Naive thymus-derived CD4-positive, alpha-beta T cell (primary cell): ENCODE data around the gene TBXAS1. TPM values are rescaled to one million over a fixed set of nuclear protein-coding genes. Genes with fewer than 3 reads are reported as not detected.
"Not testable (repeated sequence)": the region's sequence is repeated elsewhere in the genome, so short reads cannot be mapped to it uniquely, and the experiment has no call there.

ENCODE experiments used
- ATAC-seq: fragments of 150-1000 bp; cut with Tn5 transposase; 2 replicates; pipeline ENCODE4 v1.10.0; 2021; ENCODE audit warnings: mild to moderate bottlenecking, moderate library complexity
- CTCF ChIA-PET: fragments of 350-600 bp; sonication (Branson Sonifier 250); formaldehyde crosslinking; loops from one replicate; lab custom pipeline; 2021; ENCODE audit warnings: antibody characterized with exemption; lab: Charles Lee
- POLR2A ChIA-PET: fragments of 350-600 bp; sonication (Branson Sonifier 250); formaldehyde crosslinking; loops from one replicate; lab custom pipeline; 2021; ENCODE audit warnings: antibody characterized with exemption, inconsistent platforms; lab: Charles Lee
- DNase-seq, 9 donors: peaks; one replicate each; pipeline versions ENCODE4 v3.0.0 to v3.0.0-alpha.2; 2020 to 2022; ENCODE audit warnings: mixed read lengths in 1 of 9
- H3K27ac ChIP-seq: one replicate; pipeline ENCODE4 v1.7.0; 2013; ENCODE audit warnings: mild to moderate bottlenecking, low read depth, low read length, moderate library complexity
- H3K27me3 ChIP-seq, 2 donors: one replicate each; pipeline ENCODE4 v1.7.0; 2013; ENCODE audit warnings: low read length in 2 of 2, mild to moderate bottlenecking in 2 of 2, moderate library complexity in 2 of 2; ENCODE audit not compliant: control insufficient read depth in 2 of 2, insufficient read depth in 2 of 2
- H3K36me3 ChIP-seq, 3 experiments: 1 replicate in 2 of 3; 2 replicates in 1 of 3; pipeline ENCODE4 v1.7.0; 2013; ENCODE audit warnings: low read length in 3 of 3, mild to moderate bottlenecking in 3 of 3, moderate library complexity in 1 of 3; ENCODE audit not compliant: insufficient read depth in 3 of 3, control insufficient read depth in 2 of 3
- H3K4me1 ChIP-seq, 2 donors: one replicate each; pipeline ENCODE4 v1.7.0; 2013; ENCODE audit warnings: low read length in 2 of 2, mild to moderate bottlenecking in 2 of 2, moderate library complexity in 1 of 2; ENCODE audit not compliant: control insufficient read depth in 2 of 2, insufficient read depth in 2 of 2
- H3K4me3 ChIP-seq: 2 replicates; pipeline ENCODE4 v1.7.0; 2013; ENCODE audit warnings: mild to moderate bottlenecking, low read length
- H3K9me3 ChIP-seq, 3 experiments: 1 replicate in 2 of 3; 2 replicates in 1 of 3; pipeline ENCODE4 v1.7.0; 2013; ENCODE audit warnings: low read length in 3 of 3; ENCODE audit not compliant: control insufficient read depth in 2 of 3
- H3K27ac Mint-ChIP-seq, 9 donors: one replicate each; pipeline ENCODE4 v1.8.0; 2020 to 2022; ENCODE audit warnings: mixed read lengths in 9 of 9, mild to moderate bottlenecking in 8 of 9, moderate library complexity in 5 of 9, inconsistent platforms in 2 of 9
- H3K27me3 Mint-ChIP-seq, 5 donors: one replicate each; pipeline ENCODE4 v1.8.0; 2021 to 2022; ENCODE audit warnings: mixed read lengths in 5 of 5, mild to moderate bottlenecking in 1 of 5
- H3K36me3 Mint-ChIP-seq, 5 donors: one replicate each; pipeline ENCODE4 v1.8.0; 2020 to 2022; ENCODE audit warnings: mixed read lengths in 5 of 5, mild to moderate bottlenecking in 3 of 5, inconsistent platforms in 1 of 5
- H3K4me1 Mint-ChIP-seq, 7 donors: one replicate each; pipeline ENCODE4 v1.8.0; 2020 to 2022; ENCODE audit warnings: mixed read lengths in 7 of 7, mild to moderate bottlenecking in 3 of 7, inconsistent platforms in 1 of 7
- H3K4me3 Mint-ChIP-seq, 10 donors: one replicate each; pipeline ENCODE4 v1.8.0; 2020 to 2022; ENCODE audit warnings: mild to moderate bottlenecking in 10 of 10, mixed read lengths in 10 of 10, moderate library complexity in 6 of 10, inconsistent platforms in 2 of 10
- H3K9me3 Mint-ChIP-seq, 11 donors: one replicate each; pipeline ENCODE4 v1.8.0; 2020 to 2022; ENCODE audit warnings: mixed read lengths in 11 of 11, mild to moderate bottlenecking in 4 of 11, inconsistent platforms in 1 of 11, moderate library complexity in 1 of 11
- intact Hi-C, 2 donors: fragments of 100-400 bp; cut with micrococcal nuclease; formaldehyde crosslinking; loops; one replicate each; pipeline ENCODE4 v1.15.1; 2023
- polyA plus RNA-seq, 2 donors: library from polyadenylated mRNA; unstranded; fragments of 300-500 nt; fragmentation: Illumina TruSeq; gene quantifications; one replicate each; pipeline ENCODE4 v1.2.3, GENCODE V29; 2021
- total RNA-seq, 6 experiments: library from RNA in 5 of 6; stranded (reverse) in 5 of 6; gene quantifications; 1 replicate in 5 of 6; 2 replicates in 1 of 6; pipeline ENCODE4 v1.2.3 and lab custom pipeline; 2021 to 2026

TBXAS1 gene
- total and polyA plus RNA-seq, 7 experiments from 2014 or later = 1.9 to 70.9 (median 3.2) TPM

DNA sequence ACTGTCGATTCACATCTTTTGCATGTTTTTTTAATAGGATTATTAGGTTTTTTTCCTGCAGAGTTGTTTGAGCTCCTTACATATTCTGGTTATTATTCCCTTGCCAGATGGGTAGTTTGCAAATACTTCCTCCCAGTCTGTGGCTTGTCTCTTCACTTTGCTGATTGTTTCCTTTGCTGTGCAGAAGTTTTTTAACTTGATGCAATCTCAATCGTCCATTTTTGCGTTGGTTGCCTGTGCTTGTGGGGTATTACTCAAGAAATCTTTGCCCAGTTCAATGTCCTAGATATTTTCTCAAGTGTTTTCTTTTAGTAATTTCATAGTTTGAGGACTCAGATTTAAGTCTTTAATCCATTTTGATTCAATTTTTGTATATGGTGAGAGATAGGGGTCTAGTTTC is 95.4 kb downstream of the TBXAS1 start:
- Histone ChIP-seq H3K27me3 (no peaks in the 10 kb centered on the region), H3K36me3 (no peaks in the 10 kb centered on the region), H3K27ac (no peak overlapping the region), H3K9me3 (no peaks in the 10 kb centered on the region), H3K4me1 (no peaks in the 10 kb centered on the region), H3K4me3 (no peak overlapping the region)
- CTCF ChIA-PET = no interaction called here
- H3K27me3 Mint-ChIP-seq = peaks cover 0 to 55% (median 0%) of the 10 kb centered on the region in 5 donors
- DNase-seq (no peak), ATAC-seq (no peak)
- H3K36me3 Mint-ChIP-seq = no peaks in the 10 kb centered on the region
- POLR2A ChIA-PET = no interaction called here
- H3K9me3 Mint-ChIP-seq = peaks cover 0 to 3% (median 0%) of the 10 kb centered on the region in 11 donors
- no peak overlapping the region for H3K4me3 Mint-ChIP-seq
- intact Hi-C loops = no loop called here
- peaks cover 0 to 7% (median 0%) of the 10 kb centered on the region in 7 donors for H3K4me1 Mint-ChIP-seq
- no peak overlapping the region for H3K27ac Mint-ChIP-seq

- POLR2A ChIA-PET, CTCF ChIA-PET, intact Hi-C loops: not testable (repeated sequence)
Observed at GRCh38 chr7:139929221-139929620, 100.2 kb downstream of the TBXAS1 start.

DNA sequence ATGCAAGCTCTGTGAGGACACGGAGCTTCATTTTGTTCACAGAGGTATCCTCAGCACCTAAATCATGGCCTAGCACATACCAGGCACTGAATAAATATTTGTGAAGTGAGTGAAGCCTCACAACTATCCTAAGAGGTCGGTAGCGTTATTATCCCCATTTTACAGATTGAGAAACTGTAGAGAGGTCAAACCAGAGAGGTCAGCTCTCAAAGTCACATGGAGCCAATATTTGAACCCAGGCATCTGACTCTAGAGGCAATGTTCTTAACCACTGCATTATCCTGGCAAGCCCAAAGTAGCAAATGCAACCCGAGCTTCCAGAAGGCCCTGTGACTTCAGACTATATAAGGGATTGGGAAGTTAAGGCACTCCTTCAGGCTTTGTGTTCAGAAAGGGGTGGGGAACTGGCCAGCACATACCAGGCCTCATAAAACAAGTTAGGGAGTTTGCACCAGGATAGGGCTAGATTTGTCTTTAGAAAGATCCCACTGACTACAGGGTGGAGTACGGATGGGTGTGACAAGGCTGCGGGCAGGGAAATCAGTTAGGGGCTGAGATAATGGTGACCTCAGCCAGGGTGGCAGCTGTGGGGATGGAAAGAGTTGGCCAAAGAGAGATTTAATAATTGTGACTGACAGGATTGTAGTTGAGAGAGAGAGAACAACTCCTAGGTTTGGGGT is 101.4 kb downstream of the TBXAS1 start:
- no peak overlapping the region for H3K4me3 ChIP-seq
- H3K27me3 ChIP-seq = no peaks in the 10 kb centered on the region
- peaks cover 0 to 27% (median 0%) of the 10 kb centered on the region in 5 donors for H3K27me3 Mint-ChIP-seq
- no peak for ATAC-seq
- peaks cover 0 to 7% (median 0%) of the 10 kb centered on the region in 7 donors for H3K4me1 Mint-ChIP-seq
- no peak overlapping the region for H3K27ac ChIP-seq
- intact Hi-C loops = no loop called here
- peak overlapping the region in 1 of 9 donors; percentile 37 for H3K27ac Mint-ChIP-seq
- H3K9me3 ChIP-seq = no peaks in the 10 kb centered on the region
- CTCF ChIA-PET = no interaction called here
- H3K9me3 Mint-ChIP-seq = peaks cover 0 to 4% (median 0%) of the 10 kb centered on the region in 11 donors
- no peaks in the 10 kb centered on the region for H3K36me3 ChIP-seq
- peaks cover 0 to 5% (median 0%) of the 10 kb centered on the region in 5 donors for H3K36me3 Mint-ChIP-seq
- DNase-seq = no peak
- H3K4me3 Mint-ChIP-seq = no peak overlapping the region
- POLR2A ChIA-PET = no interaction called here
- H3K4me1 ChIP-seq = no peaks in the 10 kb centered on the region

More at GRCh38 chr7:139929221-139929620, 100.2 kb downstream of the TBXAS1 start:
- not testable (repeated sequence) for H3K36me3 Mint-ChIP-seq, H3K9me3 ChIP-seq, H3K36me3 ChIP-seq, H3K4me1 ChIP-seq, H3K27me3 ChIP-seq, H3K4me1 Mint-ChIP-seq, H3K9me3 Mint-ChIP-seq, H3K27ac ChIP-seq, H3K27ac Mint-ChIP-seq, H3K4me3 ChIP-seq, ATAC-seq, H3K4me3 Mint-ChIP-seq, DNase-seq
- peaks cover 0 to 39% (median 0%) of the 10 kb centered on the region in 5 donors for H3K27me3 Mint-ChIP-seq

GRCh38 chr7:139931190-139931934 is 102.3 kb downstream of the TBXAS1 start:
- Mint-ChIP-seq H3K36me3 (peaks cover 0 to 5% (median 0%) of the 10 kb centered on the region in 5 donors), H3K27me3 (peaks cover 0 to 17% (median 0%) of the 10 kb centered on the region in 5 donors), H3K4me1 (peaks cover 0 to 7% (median 0%) of the 10 kb centered on the region in 7 donors), H3K9me3 (peaks cover 0 to 4% (median 0%) of the 10 kb centered on the region in 11 donors), H3K4me3 (no peak overlapping the region), H3K27ac (no peak overlapping the region)
- Histone ChIP-seq H3K27ac (no peak overlapping the region), H3K9me3 (no peaks in the 10 kb centered on the region), H3K36me3 (no peaks in the 10 kb centered on the region), H3K27me3 (no peaks in the 10 kb centered on the region), H3K4me3 (no peak overlapping the region), H3K4me1 (no peaks in the 10 kb centered on the region)
- CTCF ChIA-PET = no interaction called here
- DNase-seq (peak in 1 of 9 donors; percentile 28), ATAC-seq (no peak)
- intact Hi-C loops = no loop called here
- POLR2A ChIA-PET = no interaction called here

DNA sequence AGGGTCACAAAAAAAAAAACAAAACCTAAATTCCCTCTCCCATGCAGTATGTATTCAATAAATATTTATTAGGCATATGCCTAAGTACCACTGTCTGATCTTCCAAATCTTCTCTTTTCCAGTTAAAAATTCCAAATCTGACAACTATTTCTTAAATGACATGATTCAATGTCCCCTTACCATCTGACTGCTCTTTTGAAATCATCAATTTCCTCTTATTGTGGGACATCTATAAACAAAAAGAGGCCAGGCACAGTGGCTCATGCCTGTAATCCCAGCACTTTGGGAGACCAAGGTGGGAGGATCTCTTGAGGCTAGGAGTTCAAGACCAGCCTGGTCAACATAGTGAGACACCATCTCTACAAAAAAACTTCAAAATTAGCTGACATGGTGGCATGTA is 103.5 kb downstream of the TBXAS1 start:
- H3K36me3 ChIP-seq = no peaks in the 10 kb centered on the region
- H3K4me3 ChIP-seq = no peak overlapping the region
- peaks cover 0 to 10% (median 0%) of the 10 kb centered on the region in 5 donors for H3K27me3 Mint-ChIP-seq
- no peak overlapping the region for H3K27ac ChIP-seq
- H3K4me3 Mint-ChIP-seq = no peak overlapping the region
- no peaks in the 10 kb centered on the region for H3K4me1 ChIP-seq
- intact Hi-C loops = no loop called here
- H3K9me3 Mint-ChIP-seq = peaks cover 0 to 4% (median 0%) of the 10 kb centered on the region in 11 donors
- DNase-seq = no peak
- peaks cover 0 to 5% (median 0%) of the 10 kb centered on the region in 5 donors for H3K36me3 Mint-ChIP-seq
- no peaks in the 10 kb centered on the region for H3K27me3 ChIP-seq
- H3K9me3 ChIP-seq = no peaks in the 10 kb centered on the region
- ATAC-seq = no peak
- H3K4me1 Mint-ChIP-seq = peaks cover 0 to 7% (median 0%) of the 10 kb centered on the region in 7 donors
- POLR2A ChIA-PET = no interaction called here
- CTCF ChIA-PET = no interaction called here
- no peak overlapping the region for H3K27ac Mint-ChIP-seq

- peak; percentile 24 for ATAC-seq
- no peak for DNase-seq
- no peak overlapping the region for H3K4me3 ChIP-seq
- Mint-ChIP-seq H3K9me3 (no peaks in the 10 kb centered on the region), H3K4me1 (peaks cover 0 to 17% (median 0%) of the 10 kb centered on the region in 7 donors), H3K36me3 (no peaks in the 10 kb centered on the region), H3K27me3 (peaks cover 0 to 12% (median 0%) of the 10 kb centered on the region in 5 donors), H3K4me3 (no peak overlapping the region), H3K27ac (no peak overlapping the region)
- intact Hi-C loops = no loop called here
- ChIA-PET CTCF (no interaction called here), POLR2A (no interaction called here)
- no peak overlapping the region for H3K27ac ChIP-seq
- no peaks in the 10 kb centered on the region for H3K9me3 ChIP-seq
- H3K27me3 ChIP-seq = no peaks in the 10 kb centered on the region
- H3K36me3 ChIP-seq = no peaks in the 10 kb centered on the region
- H3K4me1 ChIP-seq = no peaks in the 10 kb centered on the region
Observed at GRCh38 chr7:139936760-139937310, 107.8 kb downstream of the TBXAS1 start.
